Measurements from ENCODE around the gene SAMD3.
"Not testable (repeated sequence)": the region's sequence is repeated elsewhere in the genome, so short reads cannot be mapped to it uniquely, and the experiment has no call there.

DNA sequence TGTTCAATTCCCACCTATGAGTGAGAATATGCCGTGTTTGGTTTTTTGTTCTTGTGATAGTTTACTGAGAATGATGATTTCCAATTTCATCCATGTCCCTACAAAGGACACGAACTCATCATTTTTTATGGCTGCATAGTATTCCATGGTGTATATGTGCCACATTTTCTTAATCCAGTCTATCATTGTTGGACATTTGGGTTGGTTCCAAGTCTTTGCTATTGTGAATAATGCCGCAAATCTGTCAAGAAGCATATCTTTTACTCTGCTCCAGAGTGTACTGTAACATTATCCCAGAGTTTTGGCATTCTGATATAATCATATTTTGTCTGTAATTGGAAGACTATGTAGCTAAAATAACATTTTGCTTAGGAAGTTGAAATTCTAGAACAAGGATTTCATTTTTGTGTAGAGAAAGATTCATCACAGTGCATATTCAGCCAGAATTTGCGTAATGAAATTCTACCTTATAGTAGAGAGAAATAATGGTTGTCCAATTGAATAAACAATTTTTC, 105.5 kb downstream of the SAMD3 start:
- not testable (repeated sequence) for TF ChIP-seq EZH2 (IDR thresholded peaks at IDR 0.05; ENCODE audit: borderline replicate concordance, low read length)
- TF ChIP-seq, protein P1, sequence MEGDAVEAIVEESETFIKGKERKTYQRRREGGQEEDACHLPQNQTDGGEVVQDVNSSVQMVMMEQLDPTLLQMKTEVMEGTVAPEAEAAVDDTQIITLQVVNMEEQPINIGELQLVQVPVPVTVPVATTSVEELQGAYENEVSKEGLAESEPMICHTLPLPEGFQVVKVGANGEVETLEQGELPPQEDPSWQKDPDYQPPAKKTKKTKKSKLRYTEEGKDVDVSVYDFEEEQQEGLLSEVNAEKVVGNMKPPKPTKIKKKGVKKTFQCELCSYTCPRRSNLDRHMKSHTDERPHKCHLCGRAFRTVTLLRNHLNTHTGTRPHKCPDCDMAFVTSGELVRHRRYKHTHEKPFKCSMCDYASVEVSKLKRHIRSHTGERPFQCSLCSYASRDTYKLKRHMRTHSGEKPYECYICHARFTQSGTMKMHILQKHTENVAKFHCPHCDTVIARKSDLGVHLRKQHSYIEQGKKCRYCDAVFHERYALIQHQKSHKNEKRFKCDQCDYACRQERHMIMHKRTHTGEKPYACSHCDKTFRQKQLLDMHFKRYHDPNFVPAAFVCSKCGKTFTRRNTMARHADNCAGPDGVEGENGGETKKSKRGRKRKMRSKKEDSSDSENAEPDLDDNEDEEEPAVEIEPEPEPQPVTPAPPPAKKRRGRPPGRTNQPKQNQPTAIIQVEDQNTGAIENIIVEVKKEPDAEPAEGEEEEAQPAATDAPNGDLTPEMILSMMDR (conservative IDR thresholded peaks at IDR 0.05 in 1 of 2, IDR thresholded peaks at IDR 0.05 in 1 of 2; ENCODE audit: extremely low read depth in 1 of 2, insufficient read depth in 1 of 2, low read depth in 1 of 2, low read length in 2 of 2), result not testable (repeated sequence)
